RWPE1 (cell line): ENCODE results near the gene MTHFSD.

Experiments
- CTCF ChIA-PET: fragments of 350-600 bp; sonication (Branson Sonifier 250); formaldehyde crosslinking; extraction: SDS; loops from one replicate; lab custom pipeline; 2021; lab: Yijun Ruan, JAX
- POLR2A ChIA-PET: fragments of 400-600 bp; formaldehyde crosslinking; extraction: SDS; loops from one replicate; lab custom pipeline; 2020; ENCODE audit warnings: antibody characterized with exemption; ENCODE audit not compliant: low non-redundant PET; lab: Yijun Ruan, JAX
- DNase-seq: peaks from one replicate; pipeline ENCODE4 v3.0.0; 2012; ENCODE audit warnings: low spot score
- H3K27ac ChIP-seq: fragments of 450-650 bp; 2 replicates; pipeline ENCODE4 v1.5.1; 2017
- CTCF ChIP-seq: fragments of 450-650 bp; conservative IDR thresholded peaks from 2 replicates; pipeline ENCODE4 v1.5.1; 2017; ENCODE audit warnings: low read depth, mild to moderate bottlenecking

The MTHFSD gene

GRCh38 chr16:86578061-86578599 lies 23.1 kb upstream of the MTHFSD start, which contains the start of gene FOXL1:
FOXL1 (plus strand) TSS chr16:86578549; CDS start chr16:86578724, 175 bp downstream.
- H3K27ac ChIP-seq, result peak within 1 kb of the TSS; percentile 91
- CTCF ChIA-PET, result interaction anchor here (0.6 to 1.0 kb wide), 4 partner anchors 177 to 894 kb away, joined by 3 to 4 read pairs (median 3); no protein-coding TSS in a partner anchor

DNA sequence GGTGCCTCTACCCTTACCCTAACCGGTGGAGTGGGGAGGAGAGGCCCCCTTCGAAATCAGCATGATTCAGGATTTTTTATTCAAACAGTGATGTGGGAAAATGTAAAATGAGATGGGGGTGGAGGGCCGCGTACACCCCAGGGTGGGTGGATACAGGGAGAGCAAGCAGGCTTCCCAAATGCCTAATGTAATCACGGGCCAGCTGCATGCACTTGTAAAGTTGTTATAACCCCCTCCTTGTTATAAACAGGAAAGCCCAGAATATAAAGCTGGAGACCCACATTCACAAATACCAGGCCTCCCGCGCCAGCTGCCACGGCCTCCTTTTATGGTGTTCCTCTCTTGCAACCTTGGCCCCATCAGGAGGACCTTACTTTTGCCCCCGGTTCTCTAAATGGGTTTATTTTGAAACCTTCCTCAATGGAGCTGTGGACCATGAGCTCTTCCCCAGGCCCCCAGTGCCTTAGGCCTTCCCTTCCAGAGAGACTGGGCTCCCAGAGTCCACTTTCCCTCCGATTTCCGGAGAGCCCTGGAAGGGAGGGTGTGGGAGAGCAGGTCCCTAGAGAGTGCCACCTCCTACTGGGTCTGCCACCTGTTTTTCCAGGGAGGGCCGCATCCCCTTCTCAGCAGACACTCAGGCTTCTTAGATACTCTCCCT lies 22.4 kb upstream of the MTHFSD start:
- CTCF ChIA-PET, result interaction anchor here (1.0 kb wide), 1 partner anchor 485 kb away, joined by 4 read pairs; no protein-coding TSS in a partner anchor
- POLR2A ChIA-PET, result interaction anchor here (0.7 kb wide), 1 partner anchor 186 kb away, joined by 3 read pairs; no protein-coding TSS in a partner anchor
- TF ChIP-seq CTCF, result no peak
- H3K27ac ChIP-seq, result peak overlapping the region; percentile 91
- DNase-seq, result no peak

More at GRCh38 chr16:86578061-86578599, 23.1 kb upstream of the MTHFSD start, which contains the start of gene FOXL1:
- DNase-seq, result no peak
- POLR2A ChIA-PET, result interaction anchor here (0.7 kb wide), 1 partner anchor 186 kb away, joined by 3 read pairs; no protein-coding TSS in a partner anchor
- TF ChIP-seq CTCF, result no peak

GRCh38 chr16:86576591-86577313 lies 21.7 kb upstream of the MTHFSD start:
- ChIA-PET CTCF (interaction anchor here (0.9 to 1.7 kb wide), 4 partner anchors 9 to 486 kb away, joined by 4 to 6 read pairs (median 4); no protein-coding TSS in a partner anchor), POLR2A (interaction anchor here (0.6 kb wide), 2 partner anchors 197 to 201 kb away, joined by 3 to 5 read pairs; no protein-coding TSS in a partner anchor)
- TF ChIP-seq CTCF, result no peak
- H3K27ac ChIP-seq, result peak overlapping the region; percentile 91
- no peak for DNase-seq

DNA sequence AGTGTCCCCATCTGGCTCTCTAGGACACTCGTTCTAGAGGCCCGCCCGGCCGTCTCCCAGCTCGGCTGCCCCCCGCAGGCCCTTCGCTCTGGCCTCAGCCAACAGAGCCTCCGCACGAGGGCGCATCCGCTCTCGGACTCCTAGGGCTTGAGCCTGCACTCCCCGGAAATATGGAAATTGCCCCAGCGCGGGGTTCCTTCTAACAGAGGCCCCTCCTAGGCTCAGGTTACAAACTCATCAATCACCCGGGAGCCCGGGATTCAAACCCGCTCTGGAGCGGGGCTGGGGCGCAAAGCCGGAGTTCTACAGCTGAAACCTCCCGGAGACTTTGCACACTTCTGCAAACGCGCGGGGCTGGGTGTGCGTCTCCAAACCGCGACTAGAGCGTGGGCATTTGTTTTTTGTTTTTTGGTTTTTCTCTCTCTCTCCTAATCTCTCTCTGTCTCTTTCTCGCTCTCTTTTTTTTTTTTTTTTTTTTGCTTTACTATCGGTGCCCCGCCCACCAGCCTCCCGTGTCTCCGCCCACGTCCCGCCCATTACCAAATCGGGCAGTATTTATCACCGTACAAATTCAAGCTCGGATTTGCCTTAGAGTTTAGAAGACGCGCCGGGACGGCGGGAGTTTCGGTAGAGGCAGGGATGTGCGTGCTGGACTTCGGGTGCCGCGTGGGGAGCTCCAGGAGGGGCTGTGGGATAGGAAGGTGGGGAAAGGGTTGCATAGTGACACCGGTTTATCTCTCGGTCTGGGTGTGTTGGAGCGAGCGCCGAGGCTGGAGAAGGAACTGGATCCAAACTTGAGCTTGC lies 20.9 kb upstream of the MTHFSD start:
- peak overlapping the region; percentile 91 for H3K27ac ChIP-seq
- DNase-seq, result peak; percentile 96
- CTCF ChIA-PET, result interaction anchor here (0.5 to 1.7 kb wide), 10 partner anchors 9 to 1822 kb away, joined by 3 to 7 read pairs (median 5); no protein-coding TSS in a partner anchor
- POLR2A ChIA-PET, result interaction anchor here (0.6 to 0.7 kb wide), 4 partner anchors 51 to 483 kb away, joined by 3 to 13 read pairs (median 6); no protein-coding TSS in a partner anchor
- peak; percentile 88 for TF ChIP-seq CTCF

DNA sequence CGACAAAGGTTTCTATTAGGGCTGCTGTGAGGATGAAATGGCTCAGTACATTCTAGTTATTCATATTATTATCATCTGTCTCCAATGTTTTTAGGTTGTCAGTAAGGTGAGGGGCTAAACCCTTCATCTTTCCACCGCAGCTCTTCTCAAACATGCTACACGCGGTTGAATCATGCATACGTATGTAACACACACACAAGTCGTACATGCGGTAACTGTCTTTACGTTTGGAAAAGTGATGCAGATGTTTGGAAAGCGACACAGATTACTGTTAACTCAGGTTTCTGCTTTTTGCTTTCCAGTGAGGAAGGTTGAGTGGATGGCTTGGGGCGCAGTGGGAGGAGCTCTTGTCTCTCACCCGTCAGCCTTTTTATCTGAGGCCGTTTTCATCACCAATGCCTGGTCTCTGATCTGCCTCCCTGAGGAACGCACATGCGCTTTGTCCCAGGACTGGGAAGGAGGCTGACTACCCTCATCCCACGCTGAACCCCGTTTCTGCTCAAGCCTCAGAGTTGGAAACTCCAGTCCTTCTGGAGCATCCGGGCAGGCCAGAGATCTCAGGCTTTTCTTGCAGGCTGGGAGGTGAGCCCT lies 20.2 kb upstream of the MTHFSD start:
- no peak for DNase-seq
- peak overlapping the region; percentile 91 for H3K27ac ChIP-seq
- ChIA-PET POLR2A (interaction anchor here (0.7 kb wide), 2 partner anchors 52 to 484 kb away, joined by 6 to 13 read pairs; no protein-coding TSS in a partner anchor), CTCF (interaction anchor here (0.6 to 1.7 kb wide), 9 partner anchors 8 to 709 kb away, joined by 3 to 7 read pairs (median 5); no protein-coding TSS in a partner anchor)
- TF ChIP-seq CTCF, result no peak
